B cell (primary cell): ENCODE measurements around the gene SHE.

Experiments used
- CTCF ChIP-seq: fragments of 200-600 bp; IDR thresholded peaks from one replicate; pipeline ENCODE4 v1.8.0; 2022; ENCODE audit warnings: antibody characterized with exemption, mild to moderate bottlenecking
- EZH2 ChIP-seq: IDR thresholded peaks from 2 replicates; pipeline ENCODE4 v1.6.1; 2012; ENCODE audit warnings: borderline replicate concordance, low read depth, mild to moderate bottlenecking, moderate library complexity, low read length; ENCODE audit not compliant: insufficient read depth, poor library complexity, severe bottlenecking

DNA sequence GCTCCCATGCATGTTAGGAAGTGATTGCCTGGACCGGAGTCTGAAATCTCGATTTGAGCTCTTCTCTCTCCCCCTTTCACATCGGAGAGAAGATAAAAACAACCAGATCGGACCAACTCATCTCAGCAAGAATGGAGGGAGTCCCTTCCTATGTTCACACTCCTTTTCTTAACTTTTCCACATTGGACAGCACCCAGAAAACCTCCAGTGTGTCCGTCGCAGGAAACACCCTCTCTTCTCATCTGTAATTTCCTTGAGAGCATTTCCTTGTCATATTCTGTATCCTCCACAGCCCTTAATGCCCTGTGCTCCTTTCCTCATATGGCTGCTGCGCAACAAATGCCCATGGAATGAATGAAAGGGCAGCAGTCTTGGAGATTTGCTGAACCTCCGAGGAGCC lies 1.7 kb downstream of the SHE start:
- TF ChIP-seq CTCF (no peak), EZH2 (no peak)
